Muscle of arm (tissue), 12 donors: Measurements from ENCODE around the gene UBE2N. TPM values are rescaled to one million over a fixed set of nuclear protein-coding genes. Genes with fewer than 3 reads are reported as not detected.
"Not testable (repeated sequence)": the region's sequence is repeated elsewhere in the genome, so short reads cannot be mapped to it uniquely, and the experiment has no call there.

Experiments
- DNase-seq: peaks from one replicate; pipeline ENCODE4 v3.0.0-alpha.2; 2013
- polyA plus RNA-seq, 12 donors: library from polyadenylated mRNA; unstranded; fragments of 120-200 nt; gene quantifications; one replicate each; pipeline ENCODE4 v1.2.1, GENCODE V29; 2013; ENCODE audit not compliant: insufficient read length in 12 of 12

Gene UBE2N
- polyA plus RNA-seq, 12 donors = 84.9 to 128 (median 106) TPM; not detected in 1

DNA sequence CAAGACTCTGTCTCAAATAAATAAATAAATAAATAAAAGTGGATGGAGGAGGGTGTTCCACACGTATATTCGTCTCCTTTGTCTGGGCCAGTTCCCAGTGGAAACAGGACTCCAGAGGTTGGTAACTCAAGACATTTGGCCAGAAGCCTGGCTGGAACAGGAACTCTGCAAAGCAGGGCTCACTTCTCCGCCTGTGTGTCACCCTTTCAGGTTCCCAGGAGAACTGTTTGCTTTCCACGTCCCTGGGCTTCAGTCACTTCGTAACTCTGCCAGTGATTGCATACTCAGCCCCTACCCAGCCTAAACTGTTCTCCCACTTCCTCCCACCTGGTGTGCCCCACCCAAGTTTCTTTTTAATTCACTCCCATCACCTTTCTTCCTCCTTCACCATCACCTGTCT lies 7.0 kb upstream of the UBE2N start:
- no peak for DNase-seq

DNA sequence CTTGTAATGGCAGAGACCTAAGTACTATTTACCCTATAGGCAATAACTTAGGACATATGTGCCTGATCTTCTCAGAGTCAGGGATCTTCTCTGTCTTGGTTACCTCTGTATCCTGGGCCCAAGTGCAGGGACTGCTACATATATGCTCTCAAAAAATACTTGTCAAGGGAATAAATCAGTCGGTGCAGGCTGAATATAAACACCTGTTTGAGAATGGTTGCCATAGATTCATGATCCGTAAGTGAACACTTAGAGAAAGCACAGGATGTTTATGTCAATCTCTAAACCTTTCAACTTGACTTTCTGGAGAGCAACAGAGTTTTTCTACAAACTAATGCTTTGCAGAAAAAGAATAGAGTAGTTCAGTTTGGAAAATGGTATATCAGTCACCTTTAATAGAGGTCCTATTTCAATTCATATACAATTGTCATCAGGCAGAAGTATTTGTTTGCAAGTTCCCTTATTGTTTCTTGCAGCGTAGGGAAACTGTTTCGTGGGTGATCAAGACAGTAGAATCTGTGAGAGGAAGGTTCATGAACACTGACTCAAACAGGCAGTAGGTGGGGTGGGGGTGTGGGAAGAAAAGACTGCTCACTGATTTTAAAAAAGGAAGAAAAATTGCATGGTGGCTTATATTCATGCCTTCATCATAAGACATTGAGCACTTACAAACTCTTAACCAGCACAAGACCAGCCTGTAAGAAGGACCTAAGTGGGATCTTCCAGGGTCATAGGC lies 6.0 kb upstream of the UBE2N start:
- DNase-seq = no peak

DNA sequence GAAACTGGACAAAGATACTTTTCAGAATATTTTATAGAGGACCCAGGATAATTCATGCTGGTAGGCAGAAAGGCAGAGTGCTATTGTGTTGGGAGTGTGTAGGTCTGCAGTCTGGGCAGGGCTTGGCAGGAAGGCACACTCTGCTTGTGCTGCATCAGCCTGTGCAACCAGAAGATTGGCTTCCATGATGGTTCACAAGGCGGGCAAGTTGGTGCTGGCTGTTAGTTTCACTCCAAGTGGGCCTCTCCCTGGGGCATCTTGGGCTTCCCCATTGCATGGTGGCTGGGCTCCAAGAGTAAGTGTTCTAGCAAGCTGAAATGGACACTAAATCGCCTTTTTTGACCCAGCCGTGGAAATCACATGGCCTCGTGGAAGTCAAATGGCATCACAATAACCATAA lies 1.8 kb upstream of the UBE2N start:
- no peak for DNase-seq

DNA sequence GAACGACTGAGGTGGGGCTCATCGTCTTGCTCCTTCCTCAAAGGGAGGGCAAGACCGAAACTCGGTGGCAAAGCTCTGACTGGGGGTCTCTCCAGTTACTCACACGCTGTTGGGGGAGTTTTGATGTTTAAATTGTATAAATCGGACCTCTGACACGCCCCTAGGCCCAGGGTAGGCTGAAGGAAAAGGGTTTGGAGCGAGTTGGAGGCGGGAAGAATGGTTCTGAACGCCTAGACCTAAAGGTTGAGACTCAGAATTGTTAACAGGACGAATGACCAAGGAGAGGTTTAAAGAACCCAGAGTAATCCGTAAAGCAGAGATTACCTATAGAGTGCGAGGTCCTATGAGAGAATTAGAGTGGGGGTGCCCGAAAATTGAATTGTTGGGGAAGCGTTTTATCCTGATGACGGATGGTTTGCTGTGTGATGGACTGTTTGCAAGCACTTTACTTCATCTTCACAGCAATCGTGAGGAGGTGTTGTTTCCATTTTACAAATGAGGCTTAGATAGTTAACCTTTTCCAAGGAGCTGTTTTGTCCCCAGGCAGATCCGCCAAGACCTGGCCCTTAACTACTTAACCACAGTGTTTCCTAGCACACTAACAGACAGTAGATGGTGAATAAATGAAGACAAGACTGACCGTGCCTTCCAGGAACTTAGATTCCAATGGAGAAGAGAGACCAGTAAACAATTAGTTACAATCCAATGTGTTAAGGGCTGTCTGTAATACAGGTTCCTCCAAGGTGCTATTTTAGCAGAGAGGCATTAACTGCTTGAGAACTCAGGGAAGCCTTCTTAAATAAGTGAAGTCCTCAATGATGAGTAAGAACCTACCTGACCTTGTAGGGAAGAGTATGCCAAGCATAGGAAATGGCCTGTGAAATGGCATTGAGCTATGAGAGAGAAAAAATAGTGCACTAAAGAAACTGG lies 929 bp upstream of the UBE2N start:
- DNase-seq = no peak

DNA sequence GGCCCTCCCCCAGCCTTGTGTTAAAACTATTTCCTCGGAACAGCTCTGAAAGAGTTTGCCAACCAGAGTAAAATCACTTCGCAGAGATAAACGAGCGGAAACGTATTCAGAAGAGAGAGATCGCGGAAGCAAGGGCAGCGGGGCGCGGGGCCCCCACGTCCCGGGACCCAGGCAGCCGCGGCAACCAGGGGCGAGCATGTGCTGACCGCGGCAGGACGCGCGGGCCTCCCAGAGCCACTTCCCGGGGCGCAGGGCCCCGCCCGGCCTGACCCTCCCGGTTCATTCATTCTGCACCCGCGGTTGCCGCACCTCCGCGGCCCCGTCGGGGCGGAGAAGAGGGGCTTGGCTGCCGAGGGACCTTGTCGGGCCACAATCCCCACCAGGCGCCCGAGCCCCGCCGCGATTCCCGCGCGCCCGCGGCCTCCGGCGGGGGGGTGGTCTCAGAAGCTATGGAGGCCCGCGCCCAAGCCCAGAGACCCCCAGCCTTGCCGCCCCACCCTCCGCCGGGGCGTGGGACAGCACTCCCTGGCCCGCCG lies 598 bp downstream of the UBE2N start:
- DNase-seq = peak; percentile 27

DNA sequence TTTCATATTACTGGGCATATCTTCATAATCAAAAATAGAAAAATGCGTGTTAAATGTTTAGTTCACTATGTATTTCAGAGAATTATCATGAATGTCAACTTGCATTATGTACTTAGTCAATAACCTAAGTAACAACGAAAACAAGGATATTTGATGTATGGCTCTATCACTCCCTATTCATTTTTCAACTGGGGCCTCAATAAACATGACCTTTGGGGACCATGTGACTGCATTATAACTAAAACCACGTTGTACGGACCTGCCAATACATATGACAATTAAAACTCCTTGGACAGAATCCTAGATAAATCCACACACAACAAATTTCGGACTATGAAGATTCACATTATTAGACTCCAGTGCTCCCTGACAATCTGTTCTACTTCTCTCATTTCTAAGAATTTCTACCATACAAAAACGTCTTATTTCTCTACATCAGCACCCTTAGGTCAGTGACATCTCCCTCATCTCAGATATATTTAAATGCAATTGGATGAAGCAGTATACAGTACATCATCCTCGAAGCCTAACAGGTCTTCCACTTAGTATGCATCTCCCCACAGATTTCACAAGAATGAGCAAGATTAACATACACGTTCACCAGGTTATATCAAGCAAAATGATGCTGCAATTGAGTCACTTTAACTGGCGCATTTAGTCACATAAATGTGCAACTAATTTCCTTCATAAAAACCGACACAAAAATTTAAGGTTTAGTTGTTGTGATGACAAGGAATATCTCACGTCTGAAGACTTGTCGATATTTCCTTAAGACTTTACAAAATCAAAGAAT lies 1.5 kb downstream of the UBE2N start:
- no peak for DNase-seq

DNA sequence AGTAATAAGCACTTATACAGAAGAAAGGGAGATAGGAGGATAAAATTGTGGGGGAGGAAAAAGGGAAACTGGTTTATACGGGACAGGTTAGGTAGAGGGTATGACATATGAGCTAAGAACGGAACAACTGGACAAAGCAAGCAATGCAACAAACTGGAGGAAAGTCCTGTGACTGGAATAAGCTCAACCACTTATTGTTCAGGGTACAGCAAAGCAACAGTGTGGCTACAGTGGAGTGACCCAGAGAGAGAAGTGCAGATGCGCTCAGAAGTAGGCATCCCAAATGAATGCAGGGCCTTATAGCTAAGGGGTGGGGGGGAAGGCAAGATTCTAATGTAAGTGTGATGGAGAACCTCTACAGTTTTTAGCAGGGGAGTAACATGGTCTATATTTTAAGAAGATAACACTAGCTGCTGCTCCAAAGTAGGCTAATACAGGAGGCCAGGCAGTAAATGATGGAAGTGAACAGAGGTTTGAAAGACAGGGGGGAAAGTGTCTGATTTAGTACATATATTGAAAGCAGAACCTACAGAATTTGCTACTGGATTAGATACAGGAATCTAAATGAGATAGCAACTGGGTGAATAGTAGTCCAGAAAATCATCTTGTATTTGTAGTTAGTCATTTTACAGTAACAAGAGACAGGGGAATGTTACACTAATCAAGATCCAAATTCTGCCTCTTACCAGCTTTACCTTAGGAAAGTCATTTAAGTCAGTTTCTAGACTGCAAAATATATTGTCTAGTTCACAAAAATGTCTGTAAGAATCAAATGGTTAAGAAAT lies 3.3 kb downstream of the UBE2N start:
- DNase-seq = no peak

DNA sequence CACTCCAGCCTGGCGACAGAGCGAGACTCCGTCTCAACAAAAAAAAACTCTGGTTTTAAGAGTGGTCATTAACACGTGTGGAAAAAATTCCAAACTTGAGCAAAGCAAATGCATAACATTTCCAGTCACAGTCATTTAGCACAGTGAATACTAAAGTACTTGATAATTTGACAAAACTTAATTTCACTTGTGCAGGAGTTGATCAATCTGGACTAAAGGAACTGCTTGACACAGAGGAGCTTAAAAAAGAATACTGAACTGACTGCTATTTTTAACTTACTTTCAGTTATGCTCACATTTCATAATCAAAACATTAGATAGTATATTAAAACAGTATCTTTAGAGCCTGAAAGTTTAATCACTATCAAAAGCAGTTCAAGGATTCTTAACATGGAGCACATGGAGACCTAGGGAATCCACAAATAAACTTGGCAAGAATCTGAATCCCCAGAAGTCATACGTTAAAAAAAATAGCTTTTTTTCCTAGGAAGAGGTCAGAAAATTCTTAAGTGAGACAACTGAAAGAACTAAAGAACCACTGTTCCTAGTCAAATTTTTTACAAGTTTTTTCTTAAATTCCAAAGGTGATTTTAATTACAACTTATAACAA lies 7.4 kb downstream of the UBE2N start:
- DNase-seq = no peak

DNA sequence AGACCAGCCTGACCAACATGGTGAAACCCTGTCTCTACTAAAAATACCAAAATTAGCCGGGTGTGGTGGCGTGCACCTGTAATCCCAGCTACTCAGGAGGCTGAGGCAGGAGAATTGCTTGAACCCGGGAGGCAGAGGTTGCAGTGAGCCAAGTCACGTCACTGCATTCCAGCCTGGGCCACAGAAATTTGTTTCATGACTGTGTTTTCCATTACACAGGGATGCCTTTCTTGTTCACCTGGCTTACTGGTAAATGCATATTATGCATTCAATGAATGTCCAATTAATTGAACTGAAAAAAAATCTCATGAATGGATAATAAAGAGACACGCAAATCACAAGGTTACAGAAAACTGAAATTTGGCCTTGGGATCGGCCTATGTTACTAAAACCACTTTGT lies 9.7 kb downstream of the UBE2N start:
- not testable (repeated sequence) for DNase-seq

DNA sequence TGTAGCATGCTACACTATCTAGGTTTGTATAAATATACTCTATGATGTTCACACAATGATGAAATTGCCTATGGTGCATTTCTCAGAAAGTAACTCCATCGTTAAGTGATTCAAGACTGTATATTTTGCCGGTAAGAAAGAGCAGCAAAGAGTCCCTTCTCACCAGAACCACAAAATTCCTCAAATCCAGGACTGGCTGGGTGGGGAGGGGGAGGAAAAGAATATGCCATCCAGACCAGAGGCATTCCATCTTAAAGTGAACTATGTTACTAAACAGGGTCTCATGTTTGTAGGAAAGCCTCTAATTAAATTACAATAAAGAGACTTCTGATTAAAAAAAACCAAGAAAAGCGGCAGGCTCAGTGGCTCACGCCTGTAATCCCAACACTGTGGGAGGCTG lies 11.5 kb downstream of the UBE2N start:
- no peak for DNase-seq

DNA sequence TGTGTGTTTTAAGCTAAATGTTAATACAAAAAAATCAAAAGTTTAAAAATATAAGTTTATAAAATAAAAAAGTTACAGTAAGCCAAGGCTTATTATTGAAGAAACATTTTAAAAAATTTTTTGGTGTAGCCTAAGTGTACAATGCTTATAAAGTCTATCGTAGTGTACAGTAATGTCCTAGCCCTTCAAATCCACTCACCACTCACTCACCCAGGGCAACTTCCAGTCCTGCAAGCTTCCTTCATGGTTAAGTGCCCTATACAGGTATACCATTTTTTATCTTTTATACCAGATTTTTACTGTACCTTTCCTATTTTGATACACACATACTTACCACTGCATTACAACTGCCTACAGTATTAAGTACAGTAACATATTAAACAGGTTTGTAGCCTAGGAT lies 11.9 kb downstream of the UBE2N start:
- DNase-seq = no peak

DNA sequence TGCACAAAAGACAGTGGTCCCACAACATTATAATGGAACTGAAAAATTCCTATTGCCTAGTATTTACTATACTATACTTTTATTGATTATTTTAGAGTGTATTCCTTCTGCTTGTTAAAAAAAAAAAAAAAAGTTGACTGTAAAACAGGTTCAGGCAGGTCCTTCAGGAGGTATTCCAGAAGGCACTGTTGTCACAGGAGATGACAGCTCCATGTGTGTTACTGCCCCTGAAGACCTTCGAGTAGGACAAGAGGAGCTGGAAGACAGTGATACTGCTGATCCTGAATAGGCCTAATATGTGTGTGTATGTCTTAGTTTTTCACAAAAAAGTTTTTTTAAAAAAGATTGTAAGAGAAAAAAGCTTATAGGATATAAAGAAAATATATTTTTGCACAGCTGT lies 12.3 kb downstream of the UBE2N start:
- DNase-seq = no peak

DNA sequence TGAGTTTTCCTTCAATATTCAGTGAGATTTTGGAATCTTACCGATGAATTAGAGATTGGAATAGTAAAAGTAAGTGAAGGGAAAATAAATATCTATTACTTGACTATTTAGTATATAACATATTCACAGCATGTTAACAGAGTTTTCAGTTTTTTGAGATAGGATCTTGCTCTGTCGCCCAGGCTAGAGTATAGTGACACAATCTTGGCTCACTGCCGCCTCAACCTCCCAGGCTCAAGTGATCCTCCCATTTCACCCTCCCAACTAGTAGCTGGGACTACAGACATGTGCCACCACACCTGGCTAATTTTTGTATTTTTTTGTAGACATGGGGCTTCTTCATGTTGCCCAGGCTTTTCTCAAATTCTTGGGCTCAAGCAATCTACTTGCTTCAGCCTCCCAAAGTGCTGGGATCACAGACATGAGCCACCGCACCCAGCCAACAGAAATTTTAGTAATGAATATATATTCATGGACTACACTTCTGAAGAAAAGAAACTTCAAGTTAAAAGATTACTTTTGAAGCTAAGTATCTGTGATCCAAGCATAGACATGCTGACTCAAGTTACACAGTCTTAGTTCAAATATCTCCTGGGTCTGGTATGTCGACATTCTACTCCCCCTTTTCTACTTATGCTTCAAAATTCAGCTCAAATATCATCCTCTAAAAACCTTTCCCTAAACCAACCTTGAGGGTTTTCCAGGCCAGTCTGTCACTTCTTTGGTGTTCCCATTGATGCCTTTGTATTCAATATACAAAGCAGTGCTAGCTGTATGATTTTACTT lies 13.8 kb downstream of the UBE2N start:
- DNase-seq = no peak

DNA sequence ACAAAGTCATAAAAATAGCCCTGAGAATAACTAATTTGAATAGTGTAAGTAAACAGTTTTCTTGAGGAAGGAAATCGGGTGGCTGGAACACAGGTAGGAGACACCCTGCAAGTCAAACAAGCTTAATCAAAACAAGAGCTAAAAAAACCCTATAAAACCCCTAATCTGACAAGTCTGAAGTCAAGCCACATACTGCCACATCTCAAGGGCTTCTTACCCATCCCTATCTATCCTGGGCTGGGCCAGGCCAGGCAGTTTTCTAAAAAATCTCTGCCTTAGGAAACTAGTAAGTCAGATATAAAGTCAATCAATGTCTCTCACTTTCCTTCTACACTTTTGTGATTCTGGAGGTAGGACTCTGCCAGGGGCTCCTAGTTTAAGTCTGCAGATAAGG lies 15.3 kb downstream of the UBE2N start:
- DNase-seq = no peak

DNA sequence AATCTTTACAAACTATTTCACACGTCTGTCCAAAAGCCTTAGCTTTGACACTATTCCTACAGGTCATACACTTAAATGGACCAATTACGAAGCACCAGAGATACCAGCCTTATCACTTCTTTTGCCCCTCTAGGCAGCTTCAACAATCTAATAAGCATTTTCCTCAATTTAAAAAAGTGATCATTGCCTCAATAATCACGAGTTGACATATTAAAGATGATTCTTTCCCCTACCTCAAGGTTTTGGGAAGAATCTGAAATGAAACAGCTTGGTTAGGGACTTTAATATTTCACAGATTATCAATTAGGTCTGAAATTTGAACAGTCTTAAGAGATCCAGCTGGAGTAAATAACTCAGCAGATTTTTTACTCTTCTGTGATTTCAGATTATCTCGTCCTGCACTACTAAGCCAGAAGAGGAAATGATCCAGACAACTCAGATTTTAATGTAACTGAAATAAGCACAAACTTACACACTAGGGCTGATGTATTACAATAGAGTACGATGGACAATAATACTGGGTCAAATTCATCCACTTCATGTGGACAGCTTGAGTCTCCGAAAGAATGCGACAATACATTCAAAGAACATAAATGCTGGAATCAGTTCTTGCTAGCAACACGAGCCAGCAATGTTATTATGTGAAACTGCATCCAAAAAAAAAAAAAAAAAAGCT lies 15.9 kb downstream of the UBE2N start:
- DNase-seq = no peak

DNA sequence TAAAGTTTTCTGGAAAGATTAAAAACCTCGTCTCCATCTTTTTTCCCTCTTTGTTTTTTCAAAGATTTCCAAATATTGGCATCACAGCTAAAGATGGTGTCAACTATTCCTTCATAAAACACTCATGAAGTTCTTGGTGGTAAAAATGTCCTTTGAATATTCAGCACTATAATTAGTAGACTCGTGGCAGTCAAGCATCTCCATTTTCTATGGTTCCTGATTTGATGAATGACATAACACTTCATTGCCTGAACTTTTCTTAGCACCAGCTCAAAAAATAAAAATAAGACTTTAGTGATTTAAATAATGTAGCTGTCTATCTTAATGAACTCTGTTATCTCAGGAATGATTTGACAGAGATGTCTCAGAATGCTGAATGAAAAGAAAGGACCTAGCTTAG lies 19.7 kb downstream of the UBE2N start:
- DNase-seq = no peak

DNA sequence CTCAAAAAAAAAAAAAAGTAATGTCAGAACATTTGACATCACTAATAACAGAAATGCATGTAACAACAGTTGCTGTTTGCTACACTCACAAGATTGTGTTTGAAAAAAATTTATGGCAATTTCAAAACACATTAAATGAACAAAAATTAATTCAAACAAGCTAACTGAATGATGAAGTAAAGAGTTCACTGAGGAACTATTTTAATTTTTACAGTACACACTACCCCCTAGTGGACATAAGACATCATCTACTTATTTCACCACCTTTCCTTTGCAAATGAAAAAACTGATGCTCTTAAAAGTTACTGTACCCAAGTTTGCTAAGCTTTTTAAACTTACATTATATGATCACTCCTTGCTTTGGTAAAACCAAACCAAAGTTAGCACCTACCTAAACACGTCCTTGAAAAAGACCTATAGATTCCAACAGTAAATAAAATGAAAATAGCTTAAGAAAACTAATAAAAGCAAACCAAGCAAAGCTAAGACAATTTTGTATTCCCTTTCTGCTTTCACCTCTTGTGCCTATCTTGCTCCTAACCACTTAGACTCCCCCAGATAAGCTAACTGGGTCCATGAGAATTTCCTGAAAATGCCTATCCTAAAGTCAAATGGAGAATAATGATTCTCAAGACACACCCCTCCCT lies 22.2 kb downstream of the UBE2N start:
- DNase-seq = no peak

DNA sequence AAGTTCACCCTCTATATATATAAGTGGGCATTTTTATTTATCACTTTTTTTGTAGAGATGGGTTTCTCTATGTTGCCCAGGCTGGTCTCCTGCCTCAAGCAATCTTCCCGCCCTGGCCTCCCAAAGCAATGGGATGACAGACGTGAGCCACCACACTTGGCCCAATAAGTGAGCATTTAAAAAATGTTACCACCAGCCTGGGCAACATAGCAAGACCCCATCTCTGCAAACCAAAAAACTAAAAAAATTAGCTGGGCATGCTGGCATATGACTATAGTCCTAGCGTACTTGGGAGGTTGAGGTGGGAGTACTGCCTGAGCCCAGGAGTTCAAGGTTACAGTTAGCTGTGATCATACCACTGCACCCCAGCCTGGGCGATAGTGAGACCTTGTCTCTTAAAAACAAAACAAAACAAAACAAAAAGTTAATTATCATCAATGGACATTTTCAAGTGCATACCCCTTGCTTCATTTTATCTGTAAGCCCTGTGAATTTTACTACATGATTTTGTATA lies 23.7 kb downstream of the UBE2N start:
- DNase-seq = no peak
